Gastrocnemius medialis (tissue), 4 donors: ENCODE measurements around the gene EYA3. TPM values are rescaled to one million over a fixed set of nuclear protein-coding genes. Genes with fewer than 3 reads are reported as not detected.

Experiments used
- ATAC-seq, 2 donors: fragments of 150-250 bp; one replicate each; pipeline ENCODE4 v1.9.1; 2016
- DNase-seq, 2 donors: peaks; one replicate each; pipeline ENCODE4 v3.0.0-alpha.2; 2019
- H3K27ac ChIP-seq, 4 donors: fragments of 200-600 bp; sonication (generic); 1 replicate in 1 of 4; 2 replicates in 3 of 4; pipeline ENCODE4 v1.5.1; 2016 to 2018; ENCODE audit warnings: mild to moderate bottlenecking in 2 of 4, moderate library complexity in 1 of 4
- H3K27me3 ChIP-seq, 3 donors: fragments of 200-600 bp; sonication (generic) in 2 of 3; 1 replicate in 1 of 3; 2 replicates in 2 of 3; pipeline versions ENCODE4 v1.5.1 to v1.6.0; 2016 to 2019; ENCODE audit warnings: mild to moderate bottlenecking in 1 of 3, moderate library complexity in 1 of 3
- H3K36me3 ChIP-seq, 2 donors: fragments of 200-600 bp; sonication (generic) in 1 of 2; one replicate each; pipeline ENCODE4 v1.5.1; 2017 to 2018
- H3K4me1 ChIP-seq, 2 donors: fragments of 200-600 bp; sonication (generic) in 1 of 2; one replicate each; pipeline ENCODE4 v1.5.1; 2016 to 2017; ENCODE audit warnings: mild to moderate bottlenecking in 2 of 2
- H3K4me3 ChIP-seq, 4 donors: fragments of 200-600 bp; sonication (generic) in 3 of 4; 1 replicate in 1 of 4; 2 replicates in 3 of 4; pipeline ENCODE4 v1.5.1; 2016 to 2019; ENCODE audit warnings: mild to moderate bottlenecking in 2 of 4
- H3K9me3 ChIP-seq, 3 donors: fragments of 200-600 bp; sonication (generic) in 2 of 3; 1 replicate in 1 of 3; 2 replicates in 2 of 3; pipeline ENCODE4 v1.5.1; 2016 to 2019
- POLR2A ChIP-seq, 2 donors: fragments of 450-650 bp; IDR thresholded peaks; one replicate each; pipeline ENCODE4 v1.6.1; 2017; ENCODE audit warnings: antibody characterized with exemption in 2 of 2, mild to moderate bottlenecking in 2 of 2, moderate library complexity in 2 of 2
- in situ Hi-C, 4 donors: fragments of 200-750 bp; cut with MboI; loops; one replicate each; pipeline versions ENCODE4 v1.15.0 to v1.8.0; 2017; ENCODE audit warnings: low sequenced_read_pairs in 4 of 4
- intact Hi-C: fragments of 100-400 bp; cut with DNase I; formaldehyde crosslinking; loops from one replicate; pipeline ENCODE4 v1.15.1; 2023; ENCODE audit warnings: low total_unique reads
- total RNA-seq, 4 donors: library from RNA; depleted of rRNA; stranded (reverse); fragments of >200 nt; gene quantifications; one replicate each; pipeline versions ENCODE4 v1.1.0 to v1.2.3, GENCODE V29; 2016
- TF ChIP-seq, protein P1 (sequence below), 5 experiments: fragments of 450-650 bp in 3 of 5; fragments of 200-600 bp in 2 of 5; sonication (generic) in 2 of 5; IDR thresholded peaks in 4 of 5; conservative IDR thresholded peaks in 1 of 5; 1 replicate in 4 of 5; 2 replicates in 1 of 5; pipeline ENCODE4 v1.5.1; 2016 to 2019; ENCODE audit warnings: antibody characterized with exemption in 5 of 5, mild to moderate bottlenecking in 3 of 5, moderate library complexity in 3 of 5

EYA3 gene
- total RNA-seq, 4 donors from 2014 or later: 9.2 to 19.5 (median 15.4) TPM

DNA sequence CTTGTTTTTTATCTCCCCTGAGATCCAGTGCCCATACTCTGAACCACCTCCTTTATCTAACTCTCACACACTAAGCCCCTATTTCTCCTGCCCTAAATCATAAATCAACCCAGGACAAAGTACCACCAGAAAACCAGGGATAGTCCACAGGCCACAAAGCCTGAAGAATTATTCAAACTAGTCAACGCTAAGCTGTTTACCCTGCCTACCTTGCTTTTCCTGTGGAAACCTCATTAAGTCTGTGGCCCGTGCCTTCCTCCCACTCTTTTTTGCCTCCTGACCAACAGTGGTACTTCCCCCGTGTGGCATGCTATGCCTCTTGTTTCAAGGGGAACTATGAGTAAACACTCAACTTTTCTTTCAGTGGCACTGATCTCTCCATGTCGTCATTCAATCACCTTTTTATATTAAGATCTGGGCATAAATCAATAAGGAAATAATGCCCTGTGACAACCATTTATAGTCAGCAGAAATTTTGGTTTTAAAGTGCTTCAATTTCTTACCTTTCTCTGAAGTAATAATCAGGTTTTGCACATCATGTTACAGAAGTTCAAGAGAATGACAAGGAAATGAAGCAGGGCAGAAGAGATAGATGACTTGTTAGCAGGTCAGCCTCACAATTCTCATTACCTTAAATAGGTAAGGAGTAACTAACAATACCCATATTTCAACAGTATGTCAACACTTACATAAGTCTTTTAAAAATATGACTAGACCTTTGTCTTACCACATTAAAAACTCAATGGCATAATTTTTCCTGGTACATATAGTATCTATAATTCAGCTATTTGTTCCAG, 32.1 kb downstream of the EYA3 start:
- intact Hi-C loops (loop anchor here (10.0 kb wide), 1 partner anchor 62 kb away; no protein-coding TSS in a partner anchor), in situ Hi-C loops (no loop called here)
- H3K9me3 ChIP-seq: no peaks in the 10 kb centered on the region
- peaks cover 0 to 3% of the 10 kb centered on the region in 2 donors for H3K36me3 ChIP-seq
- DNase-seq (no peak), ATAC-seq (no peak)
- no peak for TF ChIP-seq POLR2A (IDR thresholded peaks at IDR 0.05)
- TF ChIP-seq, protein P1, sequence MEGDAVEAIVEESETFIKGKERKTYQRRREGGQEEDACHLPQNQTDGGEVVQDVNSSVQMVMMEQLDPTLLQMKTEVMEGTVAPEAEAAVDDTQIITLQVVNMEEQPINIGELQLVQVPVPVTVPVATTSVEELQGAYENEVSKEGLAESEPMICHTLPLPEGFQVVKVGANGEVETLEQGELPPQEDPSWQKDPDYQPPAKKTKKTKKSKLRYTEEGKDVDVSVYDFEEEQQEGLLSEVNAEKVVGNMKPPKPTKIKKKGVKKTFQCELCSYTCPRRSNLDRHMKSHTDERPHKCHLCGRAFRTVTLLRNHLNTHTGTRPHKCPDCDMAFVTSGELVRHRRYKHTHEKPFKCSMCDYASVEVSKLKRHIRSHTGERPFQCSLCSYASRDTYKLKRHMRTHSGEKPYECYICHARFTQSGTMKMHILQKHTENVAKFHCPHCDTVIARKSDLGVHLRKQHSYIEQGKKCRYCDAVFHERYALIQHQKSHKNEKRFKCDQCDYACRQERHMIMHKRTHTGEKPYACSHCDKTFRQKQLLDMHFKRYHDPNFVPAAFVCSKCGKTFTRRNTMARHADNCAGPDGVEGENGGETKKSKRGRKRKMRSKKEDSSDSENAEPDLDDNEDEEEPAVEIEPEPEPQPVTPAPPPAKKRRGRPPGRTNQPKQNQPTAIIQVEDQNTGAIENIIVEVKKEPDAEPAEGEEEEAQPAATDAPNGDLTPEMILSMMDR (IDR thresholded peaks at IDR 0.05 in 4 of 5, conservative IDR thresholded peaks at IDR 0.05 in 1 of 5): no peak
- no peak overlapping the region for H3K4me3 ChIP-seq
- H3K27ac ChIP-seq: no peak overlapping the region
- no peaks in the 10 kb centered on the region for H3K27me3 ChIP-seq
- peaks cover 5 to 23% of the 10 kb centered on the region in 2 donors for H3K4me1 ChIP-seq

DNA sequence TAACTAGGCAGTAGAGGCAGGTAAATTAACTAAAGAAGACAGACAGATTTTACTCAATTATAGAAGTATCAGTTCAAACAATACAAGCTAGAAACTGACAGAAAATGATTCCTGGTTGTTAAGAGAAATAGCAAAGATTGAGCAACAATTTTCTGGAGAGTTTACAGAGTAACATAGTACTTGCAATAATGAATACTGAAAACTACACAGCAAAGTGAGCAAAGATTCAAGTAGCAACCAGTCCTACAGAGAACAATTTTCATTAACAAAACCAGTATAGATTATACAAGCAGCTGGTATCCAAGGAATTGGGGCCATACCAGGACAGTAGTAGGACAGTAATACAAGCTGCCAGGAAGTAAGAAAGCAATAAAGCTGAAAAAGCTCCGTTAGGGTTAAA, 37.6 kb downstream of the EYA3 start:
- H3K9me3 ChIP-seq: no peaks in the 10 kb centered on the region
- no peak overlapping the region for H3K27ac ChIP-seq
- H3K27me3 ChIP-seq: no peaks in the 10 kb centered on the region
- H3K4me1 ChIP-seq: peaks cover 0 to 10% of the 10 kb centered on the region in 2 donors
- H3K36me3 ChIP-seq: peaks cover 0 to 29% of the 10 kb centered on the region in 2 donors
- intact Hi-C loops (loop anchor here (10.0 kb wide), 1 partner anchor 56 kb away; no protein-coding TSS in a partner anchor), in situ Hi-C loops (no loop called here)
- TF ChIP-seq, protein P1 (IDR thresholded peaks at IDR 0.05 in 4 of 5, conservative IDR thresholded peaks at IDR 0.05 in 1 of 5): no peak
- no peak for TF ChIP-seq POLR2A (IDR thresholded peaks at IDR 0.05)
- no peak overlapping the region for H3K4me3 ChIP-seq
- ATAC-seq (no peak), DNase-seq (no peak)

DNA sequence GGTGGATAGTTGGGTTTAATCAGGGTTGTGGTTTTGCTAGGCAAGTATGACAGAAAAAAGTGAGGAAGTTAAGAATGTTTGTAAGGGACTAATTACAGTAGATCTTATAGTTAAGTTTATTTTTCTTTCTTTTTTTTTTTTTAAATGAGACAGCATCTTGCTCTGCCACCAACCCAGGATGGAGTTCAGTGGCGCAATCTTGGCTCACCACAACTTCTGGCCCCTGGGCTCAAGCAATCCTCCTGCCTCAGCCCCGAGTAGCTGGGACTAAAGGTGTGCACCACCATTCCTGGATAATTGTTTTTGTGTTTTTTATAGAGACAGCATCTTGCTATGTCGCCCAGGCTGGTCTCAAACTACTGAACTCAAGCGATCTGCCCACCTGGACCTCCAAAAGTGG, 41.7 kb downstream of the EYA3 start:
- intact Hi-C loops (no loop called here), in situ Hi-C loops (no loop called here)
- no peaks in the 10 kb centered on the region for H3K4me1 ChIP-seq
- H3K9me3 ChIP-seq: no peaks in the 10 kb centered on the region
- H3K4me3 ChIP-seq: no peak overlapping the region
- H3K27ac ChIP-seq: no peak overlapping the region
- TF ChIP-seq POLR2A (IDR thresholded peaks at IDR 0.05): no peak
- TF ChIP-seq, protein P1 (IDR thresholded peaks at IDR 0.05 in 4 of 5, conservative IDR thresholded peaks at IDR 0.05 in 1 of 5): no peak
- no peak for ATAC-seq
- peaks cover 0 to 36% of the 10 kb centered on the region in 2 donors for H3K36me3 ChIP-seq
- no peak for DNase-seq
- no peaks in the 10 kb centered on the region for H3K27me3 ChIP-seq

DNA sequence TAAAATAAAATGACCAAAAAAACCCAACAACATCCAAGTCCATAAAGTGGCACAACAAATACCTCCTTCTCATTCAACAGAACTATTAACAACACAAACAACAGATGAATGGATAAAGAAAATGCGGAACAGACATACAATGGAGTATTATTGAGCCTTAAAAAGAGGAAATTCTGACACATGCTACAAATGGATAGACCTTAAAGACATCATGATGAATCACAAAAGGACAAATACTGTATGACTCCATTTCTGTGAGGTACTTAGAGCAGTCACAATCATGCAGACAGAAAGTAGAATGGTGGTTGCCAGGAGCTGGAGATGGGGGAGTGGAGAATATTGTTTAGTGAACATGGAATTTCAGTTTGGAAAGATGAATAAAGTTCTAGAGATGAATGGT, 42.6 kb downstream of the EYA3 start:
- intact Hi-C loops (no loop called here), in situ Hi-C loops (no loop called here)
- H3K9me3 ChIP-seq: no peaks in the 10 kb centered on the region
- no peak for TF ChIP-seq POLR2A (IDR thresholded peaks at IDR 0.05)
- TF ChIP-seq, protein P1 (IDR thresholded peaks at IDR 0.05 in 4 of 5, conservative IDR thresholded peaks at IDR 0.05 in 1 of 5): no peak
- no peak overlapping the region for H3K27ac ChIP-seq
- no peak for DNase-seq
- no peaks in the 10 kb centered on the region for H3K4me1 ChIP-seq
- peaks cover 0 to 38% of the 10 kb centered on the region in 2 donors for H3K36me3 ChIP-seq
- ATAC-seq: no peak
- no peak overlapping the region for H3K4me3 ChIP-seq
- no peaks in the 10 kb centered on the region for H3K27me3 ChIP-seq
